Measurements from ENCODE around the gene UNC13D. TPM values are rescaled to one million over a fixed set of nuclear protein-coding genes. Genes with fewer than 3 reads are reported as not detected.

The UNC13D gene
- total RNA-seq, 1 experiment from 2014 or later, result 20.2 TPM

DNA sequence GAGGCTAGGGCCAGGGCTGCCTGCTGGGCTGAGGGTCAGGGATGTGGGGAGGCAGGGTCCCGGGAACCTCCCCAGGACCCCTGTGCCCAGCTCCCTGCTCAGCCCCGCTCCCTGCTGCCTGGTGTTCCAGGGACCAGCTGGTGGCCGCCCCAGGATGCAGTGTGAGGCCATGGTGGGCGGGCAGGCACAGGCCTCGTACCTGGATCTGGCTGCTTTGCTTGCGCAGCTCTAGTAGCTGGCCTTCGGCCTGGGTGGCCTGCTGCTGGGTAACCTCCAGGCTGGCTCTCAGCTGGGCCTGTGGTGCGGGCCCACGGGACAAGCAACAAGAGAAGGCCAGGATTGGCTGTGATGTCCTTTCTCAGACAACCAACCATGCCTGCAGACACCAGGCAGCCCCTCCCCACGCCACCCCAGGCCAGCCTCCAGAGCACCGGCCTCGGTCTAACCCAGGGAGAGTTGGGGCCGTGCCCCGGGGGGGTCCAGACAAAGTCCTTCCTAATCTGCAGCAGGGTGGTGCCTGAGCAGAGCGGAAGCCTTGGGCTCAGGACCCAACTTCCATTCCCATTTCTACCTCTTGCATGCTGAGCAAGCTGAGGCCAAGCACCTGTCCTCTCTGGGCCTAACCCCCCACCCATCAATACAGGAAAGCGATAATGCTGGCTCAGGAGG is 48.5 kb upstream of the UNC13D start (continued):
- TF ChIP-seq, protein P1, sequence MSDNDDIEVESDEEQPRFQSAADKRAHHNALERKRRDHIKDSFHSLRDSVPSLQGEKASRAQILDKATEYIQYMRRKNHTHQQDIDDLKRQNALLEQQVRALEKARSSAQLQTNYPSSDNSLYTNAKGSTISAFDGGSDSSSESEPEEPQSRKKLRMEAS (IDR thresholded peaks at IDR 0.05), result no peak
- TF ChIP-seq RAD21 (IDR thresholded peaks at IDR 0.05; ENCODE audit: low read depth) (no peak), CEBPB (IDR thresholded peaks at IDR 0.05; ENCODE audit: low read depth) (no peak), SRF (IDR thresholded peaks at IDR 0.05; ENCODE audit: low read depth) (no peak), FOSL1 (IDR thresholded peaks at IDR 0.05; ENCODE audit: low read depth) (no peak), ZNF274 (IDR thresholded peaks at IDR 0.05; ENCODE audit: low read depth, low read length) (no peak), SP1 (IDR thresholded peaks at IDR 0.05; ENCODE audit: low read depth) (no peak), ZFX (IDR thresholded peaks at IDR 0.05) (no peak), POLR2A (IDR thresholded peaks at IDR 0.05; ENCODE audit: borderline replicate concordance, extremely low read depth, insufficient read depth, insufficient read length) (no peak), POLR2AphosphoS5 (IDR thresholded peaks at IDR 0.05; ENCODE audit: low read depth, low read length) (no peak)
- TF ChIP-seq, protein P2, sequence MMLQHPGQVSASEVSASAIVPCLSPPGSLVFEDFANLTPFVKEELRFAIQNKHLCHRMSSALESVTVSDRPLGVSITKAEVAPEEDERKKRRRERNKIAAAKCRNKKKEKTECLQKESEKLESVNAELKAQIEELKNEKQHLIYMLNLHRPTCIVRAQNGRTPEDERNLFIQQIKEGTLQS (IDR thresholded peaks at IDR 0.05), result no peak

DNA sequence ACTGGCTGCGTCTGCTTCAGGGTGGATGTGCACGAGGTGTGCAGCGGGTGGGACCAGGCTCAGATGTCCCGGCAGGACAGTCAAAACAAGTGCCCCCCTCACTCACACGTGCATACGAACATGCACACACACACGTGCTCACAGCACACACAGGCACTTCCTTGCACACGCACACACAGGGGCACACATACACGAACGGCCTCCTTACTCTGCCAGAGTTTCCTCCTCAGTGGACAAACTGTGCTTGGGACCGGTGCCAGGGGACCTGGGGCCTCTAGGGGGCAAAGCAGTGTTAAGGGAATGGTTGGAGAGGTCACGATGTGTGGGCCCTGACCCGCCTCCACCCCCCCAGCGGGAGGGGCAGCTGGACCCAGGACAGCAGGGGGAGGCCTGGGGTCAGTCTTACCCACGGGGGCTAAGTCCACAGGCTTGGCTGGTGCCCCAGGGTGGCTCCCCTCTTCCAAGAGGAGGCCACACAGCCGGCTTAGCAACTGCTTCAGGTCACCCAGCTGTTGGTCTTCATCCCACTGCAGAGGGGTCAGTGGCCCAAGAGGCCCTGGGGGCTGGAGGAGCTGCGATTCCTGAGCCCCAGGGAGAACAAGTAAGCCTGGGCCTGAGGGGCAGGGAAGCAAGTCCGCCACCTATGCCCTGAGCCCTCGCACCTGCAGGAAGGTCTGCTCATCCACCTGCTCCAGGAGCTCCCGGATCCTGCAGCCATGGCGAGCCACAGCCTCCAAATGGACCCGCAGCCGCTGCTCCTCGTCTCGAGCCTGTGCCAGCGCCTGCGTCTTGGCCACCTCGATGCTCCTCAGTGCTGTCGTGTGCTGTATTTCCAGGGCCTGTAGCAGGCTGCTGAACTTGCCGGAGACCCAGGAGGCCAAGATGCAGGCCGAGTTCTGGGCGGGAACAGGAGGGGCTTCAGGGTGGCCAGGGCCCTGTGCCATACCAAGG is 47.7 kb upstream of the UNC13D start:
- no peaks in the 10 kb centered on the region for H4K20me1 ChIP-seq (ENCODE audit: insufficient read depth)
- ATAC-seq, result no peak
- ChIA-PET POLR2A (no interaction called here), RAD21 (ENCODE audit: low non-redundant PET in 1 of 2, low total read pairs in 2 of 2, uncharacterized antibody in 2 of 2, unreplicated experiment in 2 of 2) (no interaction called here), CTCF (no interaction called here)
- no peaks in the 10 kb centered on the region for H3K9me3 ChIP-seq (ENCODE audit: control insufficient read depth in 1 of 2, insufficient read depth in 1 of 2, low read depth in 1 of 2, low read length in 2 of 2)
- H3K27me3 ChIP-seq (ENCODE audit: insufficient read depth, low read length), result no peaks in the 10 kb centered on the region
- no peak overlapping the region for H3K4me2 ChIP-seq (ENCODE audit: low read length)
- DNase-seq (ENCODE audit: low read depth, low spot score), result no peak
- no peaks in the 10 kb centered on the region for H3K36me3 ChIP-seq (ENCODE audit: control insufficient read depth in 1 of 2, insufficient read depth in 2 of 2, low read length in 2 of 2)
- BruUV-seq (replicated peaks), result no TSS peak
- H3K79me2 ChIP-seq (ENCODE audit: insufficient read depth, low read length), result peaks cover 25% of the 10 kb centered on the region; the same call in 1 of the 2 replicates
- no peak overlapping the region for H2AFZ ChIP-seq (ENCODE audit: low read depth, low read length, poor library complexity, severe bottlenecking)
- no peak overlapping the region; the same call in 1 of the 2 replicates for H3K27ac ChIP-seq (ENCODE audit: low read depth, low read length)
- no peak overlapping the region for H3K4me3 ChIP-seq (replicated peaks in 1 of 2; ENCODE audit: low read depth in 1 of 2, low read length in 2 of 2)
- intact Hi-C loops (cut with micrococcal nuclease), result no loop called here
- no peak overlapping the region for H3K9ac ChIP-seq (ENCODE audit: low read length)
- peaks cover 15 to 33% of the 10 kb centered on the region in 2 experiments for H3K4me1 ChIP-seq (ENCODE audit: control insufficient read depth in 1 of 2, insufficient read depth in 2 of 2, low read length in 2 of 2)
- H3K9me2 ChIP-seq (ENCODE audit: insufficient read depth), result no peaks in the 10 kb centered on the region
- TF ChIP-seq EGR1 (IDR thresholded peaks at IDR 0.05; ENCODE audit: low read depth) (no peak), POLR2A (IDR thresholded peaks at IDR 0.05; ENCODE audit: borderline replicate concordance, extremely low read depth, insufficient read depth, insufficient read length) (no peak), JUND (IDR thresholded peaks at IDR 0.05) (no peak), YY1 (IDR thresholded peaks at IDR 0.05; ENCODE audit: extremely low read depth, insufficient replicate concordance, low read depth, low read length) (no peak), SIN3A (IDR thresholded peaks at IDR 0.05; ENCODE audit: low read depth) (no peak), SRF (IDR thresholded peaks at IDR 0.05; ENCODE audit: low read depth) (no peak), FOSL1 (IDR thresholded peaks at IDR 0.05; ENCODE audit: low read depth) (no peak), EZH2 (IDR thresholded peaks at IDR 0.05) (no peak)
- TF ChIP-seq, protein P3, sequence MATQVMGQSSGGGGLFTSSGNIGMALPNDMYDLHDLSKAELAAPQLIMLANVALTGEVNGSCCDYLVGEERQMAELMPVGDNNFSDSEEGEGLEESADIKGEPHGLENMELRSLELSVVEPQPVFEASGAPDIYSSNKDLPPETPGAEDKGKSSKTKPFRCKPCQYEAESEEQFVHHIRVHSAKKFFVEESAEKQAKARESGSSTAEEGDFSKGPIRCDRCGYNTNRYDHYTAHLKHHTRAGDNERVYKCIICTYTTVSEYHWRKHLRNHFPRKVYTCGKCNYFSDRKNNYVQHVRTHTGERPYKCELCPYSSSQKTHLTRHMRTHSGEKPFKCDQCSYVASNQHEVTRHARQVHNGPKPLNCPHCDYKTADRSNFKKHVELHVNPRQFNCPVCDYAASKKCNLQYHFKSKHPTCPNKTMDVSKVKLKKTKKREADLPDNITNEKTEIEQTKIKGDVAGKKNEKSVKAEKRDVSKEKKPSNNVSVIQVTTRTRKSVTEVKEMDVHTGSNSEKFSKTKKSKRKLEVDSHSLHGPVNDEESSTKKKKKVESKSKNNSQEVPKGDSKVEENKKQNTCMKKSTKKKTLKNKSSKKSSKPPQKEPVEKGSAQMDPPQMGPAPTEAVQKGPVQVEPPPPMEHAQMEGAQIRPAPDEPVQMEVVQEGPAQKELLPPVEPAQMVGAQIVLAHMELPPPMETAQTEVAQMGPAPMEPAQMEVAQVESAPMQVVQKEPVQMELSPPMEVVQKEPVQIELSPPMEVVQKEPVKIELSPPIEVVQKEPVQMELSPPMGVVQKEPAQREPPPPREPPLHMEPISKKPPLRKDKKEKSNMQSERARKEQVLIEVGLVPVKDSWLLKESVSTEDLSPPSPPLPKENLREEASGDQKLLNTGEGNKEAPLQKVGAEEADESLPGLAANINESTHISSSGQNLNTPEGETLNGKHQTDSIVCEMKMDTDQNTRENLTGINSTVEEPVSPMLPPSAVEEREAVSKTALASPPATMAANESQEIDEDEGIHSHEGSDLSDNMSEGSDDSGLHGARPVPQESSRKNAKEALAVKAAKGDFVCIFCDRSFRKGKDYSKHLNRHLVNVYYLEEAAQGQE (IDR thresholded peaks at IDR 0.05; ENCODE audit: low read depth), result no peak
- TF ChIP-seq, protein P4, sequence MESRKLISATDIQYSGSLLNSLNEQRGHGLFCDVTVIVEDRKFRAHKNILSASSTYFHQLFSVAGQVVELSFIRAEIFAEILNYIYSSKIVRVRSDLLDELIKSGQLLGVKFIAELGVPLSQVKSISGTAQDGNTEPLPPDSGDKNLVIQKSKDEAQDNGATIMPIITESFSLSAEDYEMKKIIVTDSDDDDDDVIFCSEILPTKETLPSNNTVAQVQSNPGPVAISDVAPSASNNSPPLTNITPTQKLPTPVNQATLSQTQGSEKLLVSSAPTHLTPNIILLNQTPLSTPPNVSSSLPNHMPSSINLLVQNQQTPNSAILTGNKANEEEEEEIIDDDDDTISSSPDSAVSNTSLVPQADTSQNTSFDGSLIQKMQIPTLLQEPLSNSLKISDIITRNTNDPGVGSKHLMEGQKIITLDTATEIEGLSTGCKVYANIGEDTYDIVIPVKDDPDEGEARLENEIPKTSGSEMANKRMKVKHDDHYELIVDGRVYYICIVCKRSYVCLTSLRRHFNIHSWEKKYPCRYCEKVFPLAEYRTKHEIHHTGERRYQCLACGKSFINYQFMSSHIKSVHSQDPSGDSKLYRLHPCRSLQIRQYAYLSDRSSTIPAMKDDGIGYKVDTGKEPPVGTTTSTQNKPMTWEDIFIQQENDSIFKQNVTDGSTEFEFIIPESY (IDR thresholded peaks at IDR 0.05; ENCODE audit: extremely low read depth, insufficient replicate concordance, low read length), result no peak
